Measurements from ENCODE around the gene LRRC2.

DNA sequence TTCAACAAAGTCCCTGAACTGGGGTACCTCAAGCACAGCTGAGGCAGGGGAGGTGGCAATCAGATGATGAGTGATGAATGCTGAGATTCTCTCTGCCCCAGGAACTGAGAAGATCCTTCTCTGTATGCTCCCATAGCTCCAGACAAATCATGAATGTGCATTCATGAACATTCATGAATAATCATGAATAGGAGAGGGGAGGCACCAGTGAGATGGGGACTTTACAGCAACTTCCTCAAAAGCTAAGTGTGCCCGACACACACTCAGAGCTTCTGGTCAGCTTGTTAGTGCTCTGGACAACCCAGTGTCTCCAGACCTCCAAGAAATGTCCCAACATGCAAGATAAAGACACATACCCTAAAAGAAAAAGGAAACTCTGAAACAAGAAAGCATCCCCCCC, 24.3 kb downstream of the LRRC2 start:
- TF ChIP-seq, protein P1, sequence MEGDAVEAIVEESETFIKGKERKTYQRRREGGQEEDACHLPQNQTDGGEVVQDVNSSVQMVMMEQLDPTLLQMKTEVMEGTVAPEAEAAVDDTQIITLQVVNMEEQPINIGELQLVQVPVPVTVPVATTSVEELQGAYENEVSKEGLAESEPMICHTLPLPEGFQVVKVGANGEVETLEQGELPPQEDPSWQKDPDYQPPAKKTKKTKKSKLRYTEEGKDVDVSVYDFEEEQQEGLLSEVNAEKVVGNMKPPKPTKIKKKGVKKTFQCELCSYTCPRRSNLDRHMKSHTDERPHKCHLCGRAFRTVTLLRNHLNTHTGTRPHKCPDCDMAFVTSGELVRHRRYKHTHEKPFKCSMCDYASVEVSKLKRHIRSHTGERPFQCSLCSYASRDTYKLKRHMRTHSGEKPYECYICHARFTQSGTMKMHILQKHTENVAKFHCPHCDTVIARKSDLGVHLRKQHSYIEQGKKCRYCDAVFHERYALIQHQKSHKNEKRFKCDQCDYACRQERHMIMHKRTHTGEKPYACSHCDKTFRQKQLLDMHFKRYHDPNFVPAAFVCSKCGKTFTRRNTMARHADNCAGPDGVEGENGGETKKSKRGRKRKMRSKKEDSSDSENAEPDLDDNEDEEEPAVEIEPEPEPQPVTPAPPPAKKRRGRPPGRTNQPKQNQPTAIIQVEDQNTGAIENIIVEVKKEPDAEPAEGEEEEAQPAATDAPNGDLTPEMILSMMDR (IDR thresholded peaks at IDR 0.05): no peak
- no peak for TF ChIP-seq POLR2A (IDR thresholded peaks at IDR 0.05; ENCODE audit: low read depth)
- TF ChIP-seq POLR2AphosphoS5 (IDR thresholded peaks at IDR 0.05): no peak

Data from esophagus muscularis mucosa (tissue), 3 donors.